ENCODE measurements around the gene RPS2. TPM values are rescaled to one million over a fixed set of nuclear protein-coding genes. Genes with fewer than 3 reads are reported as not detected.
A peak's percentile ranks its signal among the peaks of the same experiment; 100 is the strongest.
"Not testable (repeated sequence)": the region's sequence is repeated elsewhere in the genome, so short reads cannot be mapped to it uniquely, and the experiment has no call there.

Gene RPS2
- total RNA-seq, 5 donors from 2014 or later (not counting 1 experiment from before 2014, with no cell fraction given): 3,208 to 3,662 (median 3,410) TPM

GRCh38 chr16:1942810-1943726 lies 21.6 kb downstream of the RPS2 start, which contains the start of gene MSRB1:
Gene MSRB1 (minus strand): TSS chr16:1943199. CDS start chr16:1943156, 43 bp downstream.
- Histone ChIP-seq H3K9me3 (no peaks in the 10 kb centered on the region), H3K4me1 (ENCODE audit: control insufficient read depth in 1 of 2, extremely low read depth in 1 of 2, insufficient read depth in 2 of 2, low read length in 2 of 2) (peaks cover 2 to 22% of the 10 kb centered on the region in 2 experiments), H3K27ac (ENCODE audit: low read length) (peak within 1 kb of the TSS; percentile 68), H3K4me3 (ENCODE audit: control insufficient read depth in 1 of 2, extremely low read depth in 1 of 2, low read length in 1 of 2) (peak within 1 kb of the TSS; percentile 70 to 90), H3K36me3 (ENCODE audit: control insufficient read depth in 2 of 2, extremely low read depth in 1 of 2, insufficient read depth in 1 of 2, low read length in 1 of 2) (peaks cover 7 to 18% of the 10 kb centered on the region in 2 donors), H3K27me3 (replicated peaks in 1 of 2; ENCODE audit: control insufficient read depth in 2 of 2, extremely low read depth in 1 of 2, insufficient read depth in 2 of 2, low read length in 1 of 2) (no peaks in the 10 kb centered on the region)
- peak within 1 kb of the TSS; percentile 63 to 85 for H3K27ac Mint-ChIP-seq
- peaks cover 1% of the 10 kb centered on the region for H3K36me3 Mint-ChIP-seq
- peak; percentile 97 to 99 (median 98) for ATAC-seq (replicated peaks in 1 of 4)
- WGBS (ENCODE audit: insufficient coverage): 0% methylated on average over 58 of the region's 77 CpGs
- peak within 1 kb of the TSS; percentile 80 to 89 (median 82) for H3K4me3 Mint-ChIP-seq
- ChIA-PET CTCF (interaction anchor here in 1 of 2 donors (1.1 kb wide), 1 partner anchor 61 kb away, joined by 3 read pairs; no protein-coding TSS in a partner anchor), POLR2A (interaction anchor here (0.5 to 1.0 kb wide), 4 partner anchors 14 to 212 kb away, joined by 3 to 12 read pairs (median 5); partner anchors contain the start of genes RPS2 (in 1 of the 2) and TRAF7 (in 1 of the 2))
- H3K27me3 Mint-ChIP-seq: no peaks in the 10 kb centered on the region
- no peaks in the 10 kb centered on the region for H3K9me3 Mint-ChIP-seq
- peak; percentile 94 to 100 (median 98) for DNase-seq
- peaks cover 6 to 23% (median 14%) of the 10 kb centered on the region in 3 donors for H3K4me1 Mint-ChIP-seq

DNA sequence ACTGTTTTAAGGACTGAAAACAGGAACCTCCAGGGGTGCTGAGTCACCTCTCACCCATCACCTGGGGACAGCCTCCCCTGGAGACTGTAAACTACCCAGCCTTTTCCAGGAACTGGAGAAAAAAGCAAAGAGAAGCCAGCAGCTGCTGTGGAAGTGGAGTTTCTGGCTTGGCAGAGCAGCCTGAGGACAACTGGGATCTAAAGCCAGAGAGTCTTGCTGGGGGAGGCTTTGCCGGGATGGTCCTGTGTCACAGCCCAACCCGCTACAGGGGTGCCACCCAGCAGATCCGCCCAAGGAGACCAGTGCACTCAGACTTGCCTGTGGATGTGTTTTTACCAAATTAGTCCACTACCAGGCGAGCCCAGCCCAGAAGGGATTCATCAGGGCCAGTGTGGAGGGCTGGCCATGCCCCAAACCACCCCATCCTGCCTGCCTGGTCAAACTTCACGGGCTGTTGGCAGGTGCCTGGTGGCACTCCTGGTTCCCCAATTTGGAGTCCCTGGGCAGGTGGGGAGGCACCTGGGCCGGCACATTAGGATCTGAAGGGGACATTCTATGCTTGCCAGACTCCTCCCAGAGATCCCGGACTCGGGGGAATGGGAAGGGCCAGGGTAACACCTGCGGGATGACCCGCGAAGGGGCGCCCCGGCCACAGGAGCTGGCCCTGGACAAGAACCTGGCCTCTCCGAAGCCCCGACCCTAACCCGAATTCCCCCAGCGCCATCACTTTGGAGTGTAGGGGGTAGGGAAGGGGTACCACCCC lies 22.4 kb downstream of the RPS2 start:
- ATAC-seq (replicated peaks in 1 of 4) (no peak), DNase-seq (peak in 1 of 35 experiments; percentile 32)
- ChIA-PET POLR2A (no interaction called here), CTCF (interaction anchor here in 1 of 2 donors (0.6 to 1.1 kb wide), 3 partner anchors 15 to 160 kb away, joined by 3 to 5 read pairs (median 3); partner anchors contain the start of gene SPSB3)
- peaks cover 7 to 21% of the 10 kb centered on the region in 2 donors for H3K36me3 ChIP-seq (ENCODE audit: control insufficient read depth in 2 of 2, extremely low read depth in 1 of 2, insufficient read depth in 1 of 2, low read length in 1 of 2)
- 46% methylated on average over 5 of the region's 17 CpGs for WGBS (ENCODE audit: insufficient coverage)
- no peaks in the 10 kb centered on the region for H3K27me3 ChIP-seq (replicated peaks in 1 of 2; ENCODE audit: control insufficient read depth in 2 of 2, extremely low read depth in 1 of 2, insufficient read depth in 2 of 2, low read length in 1 of 2)
- Mint-ChIP-seq H3K4me1 (peaks cover 6 to 23% (median 14%) of the 10 kb centered on the region in 3 donors), H3K27me3 (no peaks in the 10 kb centered on the region), H3K36me3 (peaks cover 3% of the 10 kb centered on the region), H3K27ac (no peak overlapping the region), H3K9me3 (no peaks in the 10 kb centered on the region), H3K4me3 (peak overlapping the region; percentile 80 to 89 (median 82))
- no peaks in the 10 kb centered on the region for H3K9me3 ChIP-seq
- peak overlapping the region; percentile 70 to 90 for H3K4me3 ChIP-seq (ENCODE audit: control insufficient read depth in 1 of 2, extremely low read depth in 1 of 2, low read length in 1 of 2)
- H3K4me1 ChIP-seq (ENCODE audit: control insufficient read depth in 1 of 2, extremely low read depth in 1 of 2, insufficient read depth in 2 of 2, low read length in 2 of 2): peaks cover 2 to 22% of the 10 kb centered on the region in 2 experiments
- H3K27ac ChIP-seq (ENCODE audit: low read length): peak overlapping the region; percentile 25

DNA sequence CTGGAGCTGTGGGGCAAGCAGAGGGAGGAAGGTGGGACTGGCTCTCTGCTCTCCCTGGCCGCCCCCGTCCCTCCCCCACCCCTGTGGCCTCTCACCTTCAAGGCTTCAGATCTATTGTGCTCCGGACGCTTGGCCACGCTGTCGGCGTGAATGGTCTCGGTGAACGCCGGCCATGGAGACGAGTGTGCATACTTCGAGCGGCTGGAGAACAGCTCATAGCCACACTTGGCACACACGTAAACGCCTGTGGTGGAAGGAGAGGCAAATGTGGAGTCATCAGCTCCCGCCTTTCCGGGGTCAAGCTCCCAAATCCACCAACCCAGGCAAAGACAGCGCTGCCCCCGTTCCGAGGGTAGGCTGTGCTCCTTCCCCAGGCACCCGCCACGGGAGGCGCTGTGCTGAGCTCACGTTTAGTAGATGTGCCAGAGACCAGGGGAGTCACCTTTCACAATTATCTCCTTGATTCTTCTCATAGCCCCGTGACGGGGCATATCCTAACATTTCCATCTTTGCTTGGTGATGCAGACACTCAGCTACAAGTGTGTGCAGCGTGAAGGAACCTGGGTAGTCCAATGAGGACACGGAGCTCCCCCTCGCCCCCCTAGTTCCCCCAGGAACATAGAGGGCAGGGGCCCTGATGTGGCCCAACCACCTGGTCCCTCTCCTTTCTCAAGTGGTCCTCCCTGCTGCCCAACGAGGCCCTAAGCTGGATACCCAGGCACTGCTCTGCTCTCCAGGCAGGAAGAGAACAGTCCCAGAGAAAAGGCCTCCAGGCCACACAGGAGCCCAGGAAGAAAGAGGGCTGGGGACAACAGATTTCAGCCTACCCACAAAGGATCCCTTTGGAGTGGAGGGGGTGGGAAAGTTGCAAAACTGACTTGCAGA lies 23.2 kb downstream of the RPS2 start:
- peaks cover 2 to 22% of the 10 kb centered on the region in 2 experiments for H3K4me1 ChIP-seq (ENCODE audit: control insufficient read depth in 1 of 2, extremely low read depth in 1 of 2, insufficient read depth in 2 of 2, low read length in 2 of 2)
- Mint-ChIP-seq H3K36me3 (peaks cover 3% of the 10 kb centered on the region), H3K4me3 (peak overlapping the region; percentile 80 to 89 (median 82)), H3K27me3 (no peaks in the 10 kb centered on the region), H3K27ac (no peak overlapping the region), H3K9me3 (no peaks in the 10 kb centered on the region), H3K4me1 (peaks cover 6 to 23% (median 14%) of the 10 kb centered on the region in 3 donors)
- DNase-seq (no peak), ATAC-seq (replicated peaks in 1 of 4) (no peak)
- peaks cover 7 to 21% of the 10 kb centered on the region in 2 donors for H3K36me3 ChIP-seq (ENCODE audit: control insufficient read depth in 2 of 2, extremely low read depth in 1 of 2, insufficient read depth in 1 of 2, low read length in 1 of 2)
- WGBS (ENCODE audit: insufficient coverage): 97% methylated on average over 20 of the region's 30 CpGs
- H3K4me3 ChIP-seq (ENCODE audit: control insufficient read depth in 1 of 2, extremely low read depth in 1 of 2, low read length in 1 of 2): no peak overlapping the region
- ChIA-PET POLR2A (no interaction called here), CTCF (interaction anchor here in 1 of 2 donors (0.6 to 1.1 kb wide), 3 partner anchors 14 to 160 kb away, joined by 3 to 5 read pairs (median 3); partner anchors contain the start of gene SPSB3)
- no peaks in the 10 kb centered on the region for H3K27me3 ChIP-seq (replicated peaks in 1 of 2; ENCODE audit: control insufficient read depth in 2 of 2, extremely low read depth in 1 of 2, insufficient read depth in 2 of 2, low read length in 1 of 2)
- no peak overlapping the region for H3K27ac ChIP-seq (ENCODE audit: low read length)
- H3K9me3 ChIP-seq: no peaks in the 10 kb centered on the region

DNA sequence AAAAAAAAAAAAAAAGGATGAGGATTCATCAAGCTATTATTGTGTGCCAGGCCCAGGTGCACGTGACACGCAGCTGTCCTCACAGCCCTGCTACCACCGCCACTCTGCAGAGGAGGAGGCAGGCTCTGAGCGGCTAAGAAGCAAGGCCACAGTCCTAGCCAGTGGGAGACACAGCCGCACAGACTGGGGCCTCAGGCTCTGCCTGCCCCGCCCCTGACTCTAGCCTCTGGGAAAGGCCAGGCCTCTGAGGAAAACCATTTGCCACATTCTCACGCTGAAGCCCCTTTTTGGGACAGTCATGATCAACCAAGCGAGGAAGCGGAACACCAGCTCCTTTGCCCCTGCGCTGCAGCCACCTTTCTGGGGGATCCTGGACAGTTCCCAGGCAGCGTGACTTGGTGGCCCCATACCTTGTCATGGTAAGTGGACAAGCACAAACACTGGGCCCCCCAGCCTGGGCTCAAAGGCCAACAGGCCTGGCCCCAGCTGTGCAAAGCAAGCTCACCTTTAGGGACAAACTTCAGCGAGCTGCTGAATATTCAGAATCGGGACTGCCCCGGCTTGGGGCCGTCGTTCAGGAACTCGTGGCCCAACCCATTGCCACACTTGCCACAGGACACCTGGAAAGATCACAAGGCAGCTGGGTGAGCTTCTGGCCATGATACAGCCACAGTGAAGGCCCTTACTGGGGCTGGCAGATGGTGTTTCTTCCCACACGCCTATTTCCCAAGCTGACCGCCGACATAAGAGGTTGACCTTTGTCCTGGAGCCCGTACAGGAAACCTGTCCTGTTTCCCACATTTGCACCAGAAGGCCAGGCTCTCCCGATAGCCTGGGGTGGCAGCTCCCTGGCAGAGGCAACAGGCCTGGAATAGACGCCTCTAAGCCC lies 24.1 kb downstream of the RPS2 start:
- Histone ChIP-seq H3K4me3 (ENCODE audit: control insufficient read depth in 1 of 2, extremely low read depth in 1 of 2, low read length in 1 of 2) (no peak overlapping the region), H3K27ac (ENCODE audit: low read length) (no peak overlapping the region), H3K9me3 (no peaks in the 10 kb centered on the region), H3K36me3 (ENCODE audit: control insufficient read depth in 2 of 2, extremely low read depth in 1 of 2, insufficient read depth in 1 of 2, low read length in 1 of 2) (peaks cover 7 to 21% of the 10 kb centered on the region in 2 donors), H3K27me3 (replicated peaks in 1 of 2; ENCODE audit: control insufficient read depth in 2 of 2, extremely low read depth in 1 of 2, insufficient read depth in 2 of 2, low read length in 1 of 2) (no peaks in the 10 kb centered on the region), H3K4me1 (ENCODE audit: control insufficient read depth in 1 of 2, extremely low read depth in 1 of 2, insufficient read depth in 2 of 2, low read length in 2 of 2) (peaks cover 2 to 22% of the 10 kb centered on the region in 2 experiments)
- Mint-ChIP-seq H3K4me3 (no peak overlapping the region), H3K27ac (no peak overlapping the region), H3K36me3 (peaks cover 3% of the 10 kb centered on the region), H3K27me3 (no peaks in the 10 kb centered on the region), H3K4me1 (peaks cover 6 to 23% (median 14%) of the 10 kb centered on the region in 3 donors), H3K9me3 (no peaks in the 10 kb centered on the region)
- POLR2A ChIA-PET: interaction anchor here in 1 of 2 donors (0.6 kb wide), 1 partner anchor 24 kb away, joined by 3 read pairs; the partner anchor contains the start of gene RPS2
- DNase-seq (no peak), ATAC-seq (replicated peaks in 1 of 4) (no peak)
- 92% methylated on average over 16 of the region's 23 CpGs for WGBS (ENCODE audit: insufficient coverage)
- CTCF ChIA-PET: no interaction called here

- H3K4me3 ChIP-seq (ENCODE audit: control insufficient read depth in 1 of 2, extremely low read depth in 1 of 2, low read length in 1 of 2); H3K27ac Mint-ChIP-seq; CTCF ChIA-PET; H3K4me3 Mint-ChIP-seq; H3K36me3 Mint-ChIP-seq; H3K27me3 ChIP-seq (replicated peaks in 1 of 2; ENCODE audit: control insufficient read depth in 2 of 2, extremely low read depth in 1 of 2, insufficient read depth in 2 of 2, low read length in 1 of 2); H3K27ac ChIP-seq (ENCODE audit: low read length); H3K9me3 ChIP-seq; H3K9me3 Mint-ChIP-seq; POLR2A ChIA-PET; DNase-seq; H3K27me3 Mint-ChIP-seq; ATAC-seq (replicated peaks in 1 of 4): not testable (repeated sequence)
- WGBS (ENCODE audit: insufficient coverage): 98% methylated on average over 4 of the region's 8 CpGs
- peaks cover 2 to 22% of the 10 kb centered on the region in 2 experiments for H3K4me1 ChIP-seq (ENCODE audit: control insufficient read depth in 1 of 2, extremely low read depth in 1 of 2, insufficient read depth in 2 of 2, low read length in 2 of 2)
- peaks cover 6 to 23% (median 14%) of the 10 kb centered on the region in 3 donors for H3K4me1 Mint-ChIP-seq
- peaks cover 7 to 21% of the 10 kb centered on the region in 2 donors for H3K36me3 ChIP-seq (ENCODE audit: control insufficient read depth in 2 of 2, extremely low read depth in 1 of 2, insufficient read depth in 1 of 2, low read length in 1 of 2)
Observed at GRCh38 chr16:1939833-1940232, 24.8 kb downstream of the RPS2 start.
